Measurements from ENCODE around the gene SGTA. TPM values are rescaled to one million over a fixed set of nuclear protein-coding genes. Genes with fewer than 3 reads are reported as not detected.

Gene SGTA
- total and polyA plus RNA-seq, 2 of the 4 experiments (the other 2 are of a cell fraction) = 17.4 to 72.9 TPM

- dilution Hi-C loops (cut with HindIII; ENCODE audit: low sequenced_read_pairs, unreplicated experiment) = no loop called here
- 100% methylated on average over 2 of the region's 5 CpGs; no CpG with 5 or more reads in 1 of the 2 experiments for whole genome bisulfite sequencing, 2 experiments (ENCODE audit: extremely low coverage in 2 of 2, insufficient read length in 1 of 2)
- no peak for ATAC-seq (ENCODE audit: low read depth)
These were observed 5.2 kb upstream of the SGTA start for GRCh38 chr19:2788237-2788636.

More at GRCh38 chr19:2788237-2788636, 5.2 kb upstream of the SGTA start:
- no peak overlapping the region for H3K4me3 ChIP-seq (ENCODE audit: insufficient read depth, low read depth, low read length)
- POLR2A ChIA-PET (ENCODE audit: unreplicated experiment) = no interaction called here
- no peaks in the 10 kb centered on the region for H3K9me3 ChIP-seq (ENCODE audit: control insufficient read depth, insufficient read depth, low read length)
- no peak overlapping the region for H3K4me2 ChIP-seq (ENCODE audit: low read depth, low read length)
- no peak overlapping the region for H4K8ac ChIP-seq (ENCODE audit: low read depth in 2 of 2, low read length in 2 of 2)
- H3K4ac ChIP-seq (ENCODE audit: low read depth, low read length) = no peak overlapping the region
- no peak overlapping the region for H2BK20ac ChIP-seq (ENCODE audit: low read depth, low read length)
- CTCF ChIA-PET = no interaction called here
- H3K79me1 ChIP-seq (ENCODE audit: low read depth in 1 of 2, low read length in 2 of 2) = peaks cover 16 to 49% of the 10 kb centered on the region in 2 experiments
- TF ChIP-seq MAFK (IDR thresholded peaks at IDR 0.05; ENCODE audit: low read depth, low read length) (no peak), POLR2A (IDR thresholded peaks at IDR 0.05; ENCODE audit: low read depth, low read length) (no peak)
- no peak overlapping the region for H2BK120ac ChIP-seq (ENCODE audit: low read depth, low read length)
- H3K9ac ChIP-seq (ENCODE audit: low read depth, low read length) = no peak overlapping the region
- H4K20me1 ChIP-seq (ENCODE audit: insufficient read depth, low read length) = peaks cover 6% of the 10 kb centered on the region
- no TSS peak for BruUV-seq (replicated peaks)
- in situ Hi-C loops (cut with MboI; ENCODE audit: low sequenced_read_pairs) (no loop called here), intact Hi-C loops (cut with micrococcal nuclease) (no loop called here)
- no peak overlapping the region for H2AK5ac ChIP-seq (ENCODE audit: low read depth, low read length)
- H3K9me1 ChIP-seq (ENCODE audit: insufficient read depth, low read length) = no peaks in the 10 kb centered on the region; the same call in 1 of the 2 replicates
- H2AK9ac ChIP-seq (replicated peaks; ENCODE audit: low read depth, low read length, poor library complexity) = no peak overlapping the region
- H3K4me1 ChIP-seq (ENCODE audit: control insufficient read depth, insufficient read depth, low read length) = no peaks in the 10 kb centered on the region
- no peak overlapping the region for H3K18ac ChIP-seq (ENCODE audit: low read depth, low read length)
- peaks cover 18% of the 10 kb centered on the region for H3K36me3 ChIP-seq (ENCODE audit: control insufficient read depth, insufficient read depth, low read length)
- no peak overlapping the region for H3K23ac ChIP-seq (ENCODE audit: low read depth, low read length)
- H3K56ac ChIP-seq (ENCODE audit: extremely low read depth, insufficient read depth, low read length) = no peak overlapping the region
- no peak for DNase-seq
- H2BK5ac ChIP-seq (ENCODE audit: low read depth, low read length, poor library complexity, severe bottlenecking) = no peak overlapping the region
- no peaks in the 10 kb centered on the region for H3K27me3 ChIP-seq (ENCODE audit: control insufficient read depth, insufficient read depth, low read length)
- H4K91ac ChIP-seq (ENCODE audit: insufficient read depth, low read depth, low read length) = no peak overlapping the region
- H3K27ac ChIP-seq (ENCODE audit: insufficient read depth, low read length) = no peak overlapping the region
- no peak overlapping the region for H3K14ac ChIP-seq (replicated peaks; ENCODE audit: low read depth, low read length)
- no peak overlapping the region for H2BK15ac ChIP-seq (ENCODE audit: low read depth, low read length)
- no peak overlapping the region for H2AFZ ChIP-seq (replicated peaks; ENCODE audit: low read length, poor library complexity)
- H4K5ac ChIP-seq (ENCODE audit: low read depth, low read length) = no peak overlapping the region

Measured in IMR-90 (cell line).